Tibial artery (tissue), 4 donors: ENCODE results near the gene TMPRSS6.

ENCODE experiments used
- DNase-seq, 2 donors: peaks; one replicate each; pipeline ENCODE4 v3.0.0-alpha.2; 2019
- H3K27ac ChIP-seq, 2 donors: fragments of 200-600 bp; sonication (generic) in 1 of 2; 1 replicate in 1 of 2; 2 replicates in 1 of 2; pipeline ENCODE4 v1.5.1; 2018 to 2019; ENCODE audit warnings: mild to moderate bottlenecking in 1 of 2
- H3K27me3 ChIP-seq, 2 donors: fragments of 200-600 bp; sonication (generic) in 1 of 2; one replicate each; pipeline versions ENCODE4 v1.5.1 to v1.6.0; 2016 to 2019
- H3K36me3 ChIP-seq, 3 donors: fragments of 200-600 bp; sonication (generic) in 2 of 3; one replicate each; pipeline ENCODE4 v1.5.1; 2016 to 2019; ENCODE audit warnings: mild to moderate bottlenecking in 2 of 3
- H3K4me1 ChIP-seq, 4 donors: fragments of 200-600 bp; sonication (generic) in 2 of 4; 1 replicate in 3 of 4; 2 replicates in 1 of 4; pipeline ENCODE4 v1.5.1; 2016 to 2019
- H3K4me3 ChIP-seq, 2 donors: fragments of 200-600 bp; sonication (generic) in 1 of 2; 1 replicate in 1 of 2; 2 replicates in 1 of 2; pipeline ENCODE4 v1.5.1; 2018 to 2019; ENCODE audit warnings: mild to moderate bottlenecking in 2 of 2
- H3K9me3 ChIP-seq, 3 donors: fragments of 200-600 bp; sonication (generic) in 1 of 3; one replicate each; pipeline ENCODE4 v1.5.1; 2016 to 2019
- intact Hi-C: fragments of 100-400 bp; cut with DNase I; formaldehyde crosslinking; loops from one replicate; pipeline ENCODE4 v1.15.0; 2023; ENCODE audit warnings: low total_unique reads
- TF ChIP-seq, protein P1 (sequence below), 2 experiments: fragments of 200-600 bp in 1 of 2; fragments of 450-650 bp in 1 of 2; IDR thresholded peaks; one replicate each; pipeline ENCODE4 v1.5.1; 2017 to 2019; ENCODE audit warnings: antibody characterized with exemption in 2 of 2, mild to moderate bottlenecking in 1 of 2, moderate library complexity in 1 of 2

Gene TMPRSS6

GRCh38 chr22:37021710-37022482 is 87.6 kb downstream of the TMPRSS6 start:
- peaks cover 26 to 36% (median 34%) of the 10 kb centered on the region in 3 donors for H3K36me3 ChIP-seq
- H3K9me3 ChIP-seq, result no peaks in the 10 kb centered on the region
- no peak overlapping the region for H3K4me3 ChIP-seq
- TF ChIP-seq, protein P1, sequence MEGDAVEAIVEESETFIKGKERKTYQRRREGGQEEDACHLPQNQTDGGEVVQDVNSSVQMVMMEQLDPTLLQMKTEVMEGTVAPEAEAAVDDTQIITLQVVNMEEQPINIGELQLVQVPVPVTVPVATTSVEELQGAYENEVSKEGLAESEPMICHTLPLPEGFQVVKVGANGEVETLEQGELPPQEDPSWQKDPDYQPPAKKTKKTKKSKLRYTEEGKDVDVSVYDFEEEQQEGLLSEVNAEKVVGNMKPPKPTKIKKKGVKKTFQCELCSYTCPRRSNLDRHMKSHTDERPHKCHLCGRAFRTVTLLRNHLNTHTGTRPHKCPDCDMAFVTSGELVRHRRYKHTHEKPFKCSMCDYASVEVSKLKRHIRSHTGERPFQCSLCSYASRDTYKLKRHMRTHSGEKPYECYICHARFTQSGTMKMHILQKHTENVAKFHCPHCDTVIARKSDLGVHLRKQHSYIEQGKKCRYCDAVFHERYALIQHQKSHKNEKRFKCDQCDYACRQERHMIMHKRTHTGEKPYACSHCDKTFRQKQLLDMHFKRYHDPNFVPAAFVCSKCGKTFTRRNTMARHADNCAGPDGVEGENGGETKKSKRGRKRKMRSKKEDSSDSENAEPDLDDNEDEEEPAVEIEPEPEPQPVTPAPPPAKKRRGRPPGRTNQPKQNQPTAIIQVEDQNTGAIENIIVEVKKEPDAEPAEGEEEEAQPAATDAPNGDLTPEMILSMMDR (IDR thresholded peaks at IDR 0.05), result peak; percentile 50 to 60
- intact Hi-C loops, result no loop called here
- H3K27me3 ChIP-seq, result no peaks in the 10 kb centered on the region
- DNase-seq, result no peak
- H3K27ac ChIP-seq, result no peak overlapping the region
- H3K4me1 ChIP-seq, result peaks cover 0 to 58% (median 34%) of the 10 kb centered on the region in 4 donors

- TF ChIP-seq, protein P1 (IDR thresholded peaks at IDR 0.05), result no peak
- H3K27me3 ChIP-seq, result no peaks in the 10 kb centered on the region
- intact Hi-C loops, result no loop called here
- H3K27ac ChIP-seq, result peak overlapping the region in 1 of 2 donors; percentile 89
- H3K9me3 ChIP-seq, result no peaks in the 10 kb centered on the region
- DNase-seq, result no peak
- H3K4me3 ChIP-seq, result peak overlapping the region; percentile 98
- H3K4me1 ChIP-seq, result peaks cover 0 to 62% (median 35%) of the 10 kb centered on the region in 4 donors
- H3K36me3 ChIP-seq, result peaks cover 19 to 31% (median 25%) of the 10 kb centered on the region in 3 donors
Observed at GRCh38 chr22:37021041-37021440, 88.5 kb downstream of the TMPRSS6 start.

DNA sequence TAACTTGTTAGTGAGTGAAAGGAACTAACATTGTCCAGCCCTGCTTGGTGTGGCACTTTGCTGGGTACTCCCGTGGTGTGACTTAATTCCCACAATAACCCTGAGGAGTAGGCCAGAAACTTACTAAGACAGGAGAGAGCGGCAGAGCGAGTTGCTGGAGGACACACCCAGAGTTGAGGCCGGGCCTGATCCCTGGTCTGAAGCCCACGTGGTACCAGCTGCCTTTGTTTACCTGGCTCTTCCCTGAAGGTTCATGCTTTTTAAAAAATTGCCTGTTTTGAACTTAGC is 89.4 kb downstream of the TMPRSS6 start:
- TF ChIP-seq, protein P1 (IDR thresholded peaks at IDR 0.05), result no peak
- Histone ChIP-seq H3K36me3 (peaks cover 10 to 22% (median 16%) of the 10 kb centered on the region in 3 donors), H3K9me3 (no peaks in the 10 kb centered on the region), H3K27ac (peak overlapping the region; percentile 89 to 93), H3K27me3 (no peaks in the 10 kb centered on the region), H3K4me3 (peak overlapping the region; percentile 98), H3K4me1 (peaks cover 0 to 55% (median 35%) of the 10 kb centered on the region in 4 donors)
- DNase-seq, result peak; percentile 39 to 72
- intact Hi-C loops, result no loop called here

DNA sequence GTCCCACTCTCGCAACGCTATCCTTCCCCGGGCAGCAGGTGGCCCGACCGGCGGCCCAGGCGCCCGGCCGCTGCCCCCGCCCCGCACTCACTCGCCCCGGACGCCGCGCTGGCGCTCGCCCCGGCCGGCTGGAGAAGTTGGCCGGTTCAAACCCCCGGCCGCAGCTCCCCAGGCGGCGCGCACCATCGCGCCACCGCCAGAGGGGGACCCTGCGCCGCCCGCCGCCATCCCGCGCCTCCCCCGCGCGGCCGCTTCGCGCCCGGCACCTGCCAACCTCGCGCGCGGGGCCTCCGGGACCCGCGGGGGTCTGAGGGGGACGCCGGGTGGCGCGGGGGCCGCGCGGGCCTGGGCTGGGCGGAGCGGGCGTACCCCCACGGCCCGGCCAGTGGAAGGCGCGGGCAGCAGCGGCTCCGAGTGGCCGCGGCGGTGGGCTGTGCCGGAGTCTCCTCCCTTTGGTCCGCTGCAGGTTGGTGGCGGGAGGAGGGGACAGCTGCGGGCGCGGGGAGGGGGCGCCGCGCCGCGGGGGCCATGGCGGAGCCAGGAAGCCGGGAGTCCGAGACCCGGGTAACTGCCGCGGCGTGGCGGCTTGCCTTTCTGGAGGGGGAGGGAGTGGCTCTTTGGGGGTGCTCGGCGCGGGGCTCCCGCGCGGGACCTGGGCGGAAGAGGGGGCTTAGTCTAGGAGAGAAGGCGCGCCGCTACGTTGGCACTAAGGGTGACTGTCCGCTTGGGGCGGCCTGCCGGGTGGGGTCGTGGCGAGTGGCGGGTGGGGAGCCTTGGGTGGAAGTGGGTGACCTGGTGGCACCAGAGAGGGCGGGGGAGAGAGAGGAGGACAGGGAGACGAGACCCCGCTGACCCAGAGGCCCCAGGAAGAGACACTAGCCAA is 90.0 kb downstream of the TMPRSS6 start, which contains the start of the genes MPST and TST:
Gene MPST, plus strand, starts transcription at position 434 of the 883 bp plus-strand sequence. Its CDS starts 95 bp downstream, at position 529.
Gene TST, minus strand, starts transcription at position 139 of the 883 bp plus-strand sequence. CDS start 715 bp downstream, outside the sequence.
- H3K4me1 ChIP-seq, result peaks cover 0 to 52% (median 35%) of the 10 kb centered on the region in 4 donors

GRCh38 chr22:37018815-37019308 is 90.7 kb downstream of the TMPRSS6 start:
- intact Hi-C loops, result no loop called here
- TF ChIP-seq, protein P1 (IDR thresholded peaks at IDR 0.05), result no peak
- peak; percentile 75 to 84 for DNase-seq
- Histone ChIP-seq H3K4me3 (peak overlapping the region; percentile 98), H3K36me3 (peaks cover 0 to 10% (median 3%) of the 10 kb centered on the region in 3 donors), H3K27ac (peak overlapping the region; percentile 89 to 93), H3K9me3 (no peaks in the 10 kb centered on the region), H3K4me1 (peaks cover 0 to 52% (median 35%) of the 10 kb centered on the region in 4 donors), H3K27me3 (no peaks in the 10 kb centered on the region)

More for the DNA sequence above, 90.0 kb downstream of the TMPRSS6 start, which contains the start of the genes MPST and TST:
- TF ChIP-seq, protein P1 (IDR thresholded peaks at IDR 0.05), result peak in 1 of 2 experiments; percentile 92
- peaks cover 4 to 16% (median 10%) of the 10 kb centered on the region in 3 donors for H3K36me3 ChIP-seq
- peak; percentile 76 to 91 for DNase-seq
- H3K27ac ChIP-seq, result peak within 1 kb of the TSS; percentile 89 to 93
- no peaks in the 10 kb centered on the region for H3K27me3 ChIP-seq
- H3K4me3 ChIP-seq, result peak within 1 kb of the TSS; percentile 98
- no peaks in the 10 kb centered on the region for H3K9me3 ChIP-seq
- intact Hi-C loops, result no loop called here
